Astrocyte (in vitro differentiated cells and primary cell): ENCODE results near the gene B9D1.

Experiments
- CTCF ChIP-seq: IDR thresholded peaks from 2 replicates; pipeline ENCODE4 v1.5.1; 2011; ENCODE audit warnings: low read depth, mild to moderate bottlenecking, inconsistent platforms, low read length, moderate library complexity; ENCODE audit not compliant: insufficient read depth
- EZH2 ChIP-seq: IDR thresholded peaks from 2 replicates; pipeline ENCODE4 v1.6.1; 2012; ENCODE audit warnings: mild to moderate bottlenecking, low read length, inconsistent platforms; ENCODE audit not compliant: insufficient read depth

GRCh38 chr17:19363114-19363438 is 553 bp upstream of the B9D1 start:
- no peak for TF ChIP-seq CTCF
- TF ChIP-seq EZH2 = no peak
